Stimulated activated naive B cell treated with anti-CD40 and anti-IgM and Interleukin-4, amounts not matched to agents 10 μg/mL and 1 μg/mL and 100 μg/mL, for 72 hours (primary cell): ENCODE measurements around the gene MSI2.
A peak's percentile ranks its signal among the peaks of the same experiment; 100 is the strongest.

ENCODE experiments used
- ATAC-seq, 2 donors: fragments of 150-1000 bp; cut with Tn5 transposase; replicated peaks; 2 replicates each; pipeline ENCODE4 v1.10.0; 2021; ENCODE audit warnings: moderate library complexity in 1 of 2
- DNase-seq: peaks from one replicate; pipeline ENCODE4 v3.0.0; 2021
- H3K27ac Mint-ChIP-seq: one replicate; pipeline ENCODE4 v1.8.0; 2022; ENCODE audit warnings: mild to moderate bottlenecking, mixed read lengths
- H3K27me3 Mint-ChIP-seq, 2 donors: one replicate each; pipeline ENCODE4 v1.8.0; 2022; ENCODE audit warnings: mixed read lengths in 2 of 2
- H3K36me3 Mint-ChIP-seq, 2 donors: one replicate each; pipeline ENCODE4 v1.8.0; 2022; ENCODE audit warnings: mixed read lengths in 2 of 2, mild to moderate bottlenecking in 1 of 2
- H3K4me1 Mint-ChIP-seq, 2 donors: one replicate each; pipeline ENCODE4 v1.8.0; 2022; ENCODE audit warnings: mixed read lengths in 2 of 2, mild to moderate bottlenecking in 1 of 2
- H3K4me3 Mint-ChIP-seq, 2 donors: one replicate each; pipeline ENCODE4 v1.8.0; 2022; ENCODE audit warnings: mild to moderate bottlenecking in 2 of 2, mixed read lengths in 2 of 2, moderate library complexity in 1 of 2
- H3K9me3 Mint-ChIP-seq, 2 donors: one replicate each; pipeline ENCODE4 v1.8.0; 2022; ENCODE audit warnings: mixed read lengths in 2 of 2, mild to moderate bottlenecking in 1 of 2

The MSI2 gene

DNA sequence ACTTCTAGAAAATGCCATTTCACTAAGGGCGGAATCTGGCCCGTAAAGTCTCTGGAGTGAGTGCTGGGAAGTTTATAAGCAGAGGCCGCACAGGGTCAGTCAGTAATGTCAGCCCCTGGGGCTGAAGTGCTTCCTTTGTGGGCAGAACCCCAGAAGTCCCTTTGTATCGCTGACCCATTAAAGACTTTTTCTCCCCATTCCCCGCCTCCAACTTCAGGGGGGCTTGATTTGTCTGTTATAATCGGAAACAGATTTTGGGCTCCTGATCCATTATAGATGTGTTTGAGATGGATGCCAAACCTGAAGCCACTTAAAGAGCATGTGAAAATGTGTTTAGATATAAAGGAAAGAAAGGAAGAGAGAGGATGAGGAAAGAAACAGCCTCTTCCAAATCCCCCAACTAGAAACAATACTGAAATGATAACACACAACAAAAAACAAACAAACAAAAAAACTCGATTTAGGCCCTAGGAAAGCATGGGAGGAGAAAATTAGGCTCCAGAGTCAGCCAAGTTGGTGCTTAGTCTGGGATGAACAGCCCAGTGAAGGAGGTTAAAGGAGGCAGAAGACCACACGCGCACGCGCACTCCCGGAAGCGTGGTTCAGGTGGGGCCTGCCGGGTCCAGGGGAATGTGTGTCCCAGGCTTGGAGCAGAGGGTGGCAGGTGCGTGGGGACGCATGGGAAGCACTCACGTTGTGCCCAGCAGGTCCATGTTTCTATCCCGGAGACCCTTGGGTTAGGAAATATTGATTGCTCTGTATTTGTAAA is 27.1 kb downstream of the MSI2 start:
- Mint-ChIP-seq H3K9me3 (no peaks in the 10 kb centered on the region), H3K4me1 (peaks cover 50 to 76% of the 10 kb centered on the region in 2 donors), H3K27ac (peak overlapping the region; percentile 60), H3K27me3 (no peaks in the 10 kb centered on the region), H3K4me3 (no peak overlapping the region), H3K36me3 (peaks cover 33 to 53% of the 10 kb centered on the region in 2 donors)
- DNase-seq (no peak), ATAC-seq (no peak)

DNA sequence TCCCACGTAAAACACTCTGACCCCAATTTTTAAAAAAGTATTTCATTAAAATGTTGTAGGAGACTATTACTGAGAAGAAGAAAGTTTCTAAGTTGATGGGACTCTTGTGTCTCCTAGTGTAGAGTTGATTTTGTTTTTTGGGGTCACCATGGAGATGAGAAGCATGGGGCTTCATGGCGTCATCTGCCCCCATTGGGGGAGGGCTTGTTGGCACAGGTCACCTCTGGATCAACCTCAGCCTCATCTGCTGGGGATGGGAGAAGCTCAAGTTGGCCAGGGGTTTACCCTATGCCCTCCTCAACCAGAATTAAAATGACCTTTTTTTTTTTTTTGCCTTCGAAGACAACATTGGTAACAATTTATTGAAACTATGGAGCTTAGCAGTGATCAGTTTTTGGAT is 28.3 kb downstream of the MSI2 start:
- Mint-ChIP-seq H3K27ac (peak overlapping the region; percentile 91), H3K27me3 (no peaks in the 10 kb centered on the region), H3K4me1 (peaks cover 53 to 79% of the 10 kb centered on the region in 2 donors), H3K36me3 (peaks cover 26 to 46% of the 10 kb centered on the region in 2 donors), H3K9me3 (no peaks in the 10 kb centered on the region), H3K4me3 (peak overlapping the region; percentile 77 to 78)
- ATAC-seq (peak; percentile 16 to 37), DNase-seq (no peak)

DNA sequence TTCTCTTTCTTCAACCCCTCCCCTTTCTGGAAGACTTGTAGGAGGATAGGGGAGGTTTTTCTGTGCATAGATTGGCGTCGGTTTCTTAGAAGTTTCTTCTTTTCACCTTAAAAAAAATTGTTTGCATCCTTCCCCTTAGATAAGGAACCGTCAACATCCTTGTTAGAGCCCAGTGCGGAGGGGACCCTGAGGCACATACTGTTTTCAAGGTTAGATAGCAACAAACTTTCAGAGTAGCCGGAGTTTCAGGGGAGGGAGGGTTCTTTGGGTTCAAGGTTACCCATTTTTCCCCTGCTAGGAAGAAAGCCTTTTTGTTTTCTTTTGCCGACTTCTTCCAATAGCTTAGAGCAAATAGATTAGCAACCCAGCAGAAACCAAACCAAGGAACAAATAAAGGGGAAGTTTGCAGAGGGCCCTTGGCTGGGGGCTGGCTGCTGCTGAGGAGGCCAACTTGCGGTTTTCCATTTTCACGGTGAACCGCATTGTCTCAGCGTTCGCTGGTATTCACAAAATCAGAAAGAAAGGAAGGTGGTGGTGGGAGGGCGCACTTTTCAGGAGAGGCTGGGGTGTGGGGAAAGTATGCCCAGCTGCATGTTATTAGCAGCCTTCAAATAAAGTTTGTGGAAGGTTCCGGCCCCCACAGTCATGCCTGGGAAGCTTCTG is 28.8 kb downstream of the MSI2 start:
- H3K36me3 Mint-ChIP-seq, result peaks cover 23 to 44% of the 10 kb centered on the region in 2 donors
- DNase-seq (peak; percentile 49), ATAC-seq (peak; percentile 85 to 89)
- H3K27ac Mint-ChIP-seq, result peak overlapping the region; percentile 91
- H3K9me3 Mint-ChIP-seq, result no peaks in the 10 kb centered on the region
- no peaks in the 10 kb centered on the region for H3K27me3 Mint-ChIP-seq
- peaks cover 52 to 84% of the 10 kb centered on the region in 2 donors for H3K4me1 Mint-ChIP-seq
- peak overlapping the region; percentile 77 to 78 for H3K4me3 Mint-ChIP-seq

DNA sequence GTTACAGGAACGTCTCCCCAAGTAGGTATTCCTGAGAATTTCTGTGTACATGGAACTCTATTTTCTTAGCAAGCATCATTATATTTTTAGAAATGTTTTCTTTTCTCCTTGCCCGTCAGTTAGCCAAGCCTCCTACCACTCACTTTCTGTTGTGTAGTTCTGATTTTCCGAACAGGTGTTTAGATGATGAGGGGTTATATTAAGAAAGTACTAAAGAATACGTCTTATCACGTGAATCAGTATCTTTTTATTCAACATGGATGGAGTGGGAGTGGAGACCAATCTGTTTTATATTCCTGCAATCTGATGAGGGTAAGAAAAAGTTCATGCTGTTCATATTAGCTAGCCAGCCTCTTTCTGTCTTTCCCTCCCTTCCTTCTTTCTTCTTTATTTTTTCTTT is 29.4 kb downstream of the MSI2 start:
- H3K36me3 Mint-ChIP-seq, result peaks cover 21 to 40% of the 10 kb centered on the region in 2 donors
- peak; percentile 23 to 24 for ATAC-seq
- no peaks in the 10 kb centered on the region for H3K9me3 Mint-ChIP-seq
- DNase-seq, result no peak
- peaks cover 50 to 84% of the 10 kb centered on the region in 2 donors for H3K4me1 Mint-ChIP-seq
- peak overlapping the region; percentile 91 for H3K27ac Mint-ChIP-seq
- peak overlapping the region; percentile 77 to 78 for H3K4me3 Mint-ChIP-seq
- no peaks in the 10 kb centered on the region for H3K27me3 Mint-ChIP-seq

DNA sequence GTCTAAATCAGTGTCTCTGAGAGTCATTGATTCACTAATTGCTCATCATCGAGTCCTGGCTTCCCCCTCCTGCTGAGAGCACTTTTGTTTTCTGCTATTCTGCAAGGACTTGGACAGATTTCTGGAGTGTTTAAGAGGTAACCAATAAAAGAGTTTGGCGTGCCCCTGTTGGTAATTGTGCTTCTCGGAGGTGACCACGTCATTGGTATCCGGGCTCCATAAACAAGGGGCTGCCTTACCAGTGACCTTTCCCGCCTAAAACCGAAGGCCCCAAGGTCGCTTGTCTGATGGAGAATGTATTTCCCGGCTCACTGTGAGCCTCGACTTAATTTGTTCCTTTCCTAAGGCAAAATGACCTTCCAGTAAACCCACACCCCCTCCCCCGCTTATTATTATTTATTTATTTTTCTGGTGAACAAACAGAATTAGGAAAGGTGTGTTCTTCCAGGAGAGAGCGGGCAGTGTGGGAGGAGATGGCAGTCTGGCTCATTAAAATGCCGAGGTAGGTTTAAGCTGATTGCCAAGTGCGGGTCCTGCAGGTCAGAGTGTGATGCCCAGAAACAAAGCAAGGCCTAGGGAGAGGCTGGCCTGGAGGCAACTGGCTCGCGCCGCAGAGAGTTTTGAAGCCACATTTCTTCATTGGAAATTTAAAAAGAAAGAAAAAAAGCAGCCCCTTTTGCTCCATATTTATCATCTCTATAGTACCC is 30.2 kb downstream of the MSI2 start:
- Mint-ChIP-seq H3K27me3 (no peaks in the 10 kb centered on the region), H3K27ac (no peak overlapping the region), H3K36me3 (peaks cover 17 to 39% of the 10 kb centered on the region in 2 donors), H3K4me1 (peaks cover 48 to 75% of the 10 kb centered on the region in 2 donors), H3K9me3 (no peaks in the 10 kb centered on the region), H3K4me3 (peak overlapping the region in 1 of 2 donors; percentile 78)
- DNase-seq (no peak), ATAC-seq (no peak)

DNA sequence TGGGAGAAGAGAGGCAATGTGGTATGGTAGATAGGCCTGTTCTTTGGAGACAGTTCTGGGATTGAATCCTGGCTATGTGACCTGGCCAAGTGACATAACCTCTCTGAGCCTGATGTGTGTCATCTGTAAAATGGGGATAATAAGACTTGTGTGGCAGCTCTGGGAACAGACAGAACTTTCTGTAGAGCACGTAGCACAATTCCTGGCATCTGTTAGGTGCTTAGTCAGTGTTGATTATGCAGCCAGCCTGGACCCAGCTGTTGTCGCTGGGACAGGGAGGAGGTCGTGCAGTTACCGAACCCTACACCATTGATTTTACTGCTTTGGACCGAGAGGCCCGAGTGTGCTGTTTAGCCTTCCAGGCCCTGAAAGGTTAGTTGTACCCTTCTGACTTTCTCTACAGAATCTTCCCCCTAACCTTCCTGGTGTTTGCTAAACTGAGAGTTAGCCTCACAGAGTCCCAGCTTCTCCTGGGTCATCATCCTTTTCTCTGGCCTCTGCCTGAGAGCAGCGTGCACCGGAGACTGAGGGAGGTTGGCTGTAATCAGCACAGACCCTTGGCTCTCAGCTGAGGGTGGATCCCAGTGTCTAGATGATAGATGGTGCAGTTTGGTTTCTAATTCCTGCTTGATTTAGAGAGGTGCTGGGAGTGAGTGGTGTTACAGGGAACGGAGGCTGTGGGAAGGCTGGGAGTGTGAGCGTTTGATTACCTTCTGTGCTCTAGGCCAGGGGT is 31.9 kb downstream of the MSI2 start:
- no peaks in the 10 kb centered on the region for H3K9me3 Mint-ChIP-seq
- no peak overlapping the region for H3K27ac Mint-ChIP-seq
- H3K36me3 Mint-ChIP-seq, result peaks cover 25 to 47% of the 10 kb centered on the region in 2 donors
- no peak overlapping the region for H3K4me3 Mint-ChIP-seq
- DNase-seq (no peak), ATAC-seq (no peak)
- H3K4me1 Mint-ChIP-seq, result peaks cover 51 to 75% of the 10 kb centered on the region in 2 donors
- H3K27me3 Mint-ChIP-seq, result no peaks in the 10 kb centered on the region

DNA sequence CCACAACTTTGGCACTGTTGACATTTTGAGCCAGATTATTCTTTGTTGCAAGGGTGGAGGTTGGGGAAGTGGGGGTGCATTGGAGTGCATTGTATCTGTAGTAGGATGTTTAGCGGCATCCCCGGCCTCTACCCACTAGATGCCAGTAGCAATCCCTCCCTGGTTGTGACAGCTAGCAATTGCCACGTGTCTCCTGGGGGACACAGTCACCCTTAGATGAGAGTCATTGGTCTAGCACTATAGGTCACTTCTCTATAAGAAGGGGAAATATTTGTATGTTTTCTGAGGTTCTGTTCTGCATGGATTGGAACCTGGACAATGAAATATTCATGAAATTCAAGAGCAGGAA is 32.4 kb downstream of the MSI2 start:
- DNase-seq (no peak), ATAC-seq (peak; percentile 67 to 72)
- Mint-ChIP-seq H3K4me1 (peaks cover 52 to 70% of the 10 kb centered on the region in 2 donors), H3K9me3 (no peaks in the 10 kb centered on the region), H3K27ac (no peak overlapping the region), H3K27me3 (no peaks in the 10 kb centered on the region), H3K36me3 (peaks cover 23 to 45% of the 10 kb centered on the region in 2 donors), H3K4me3 (no peak overlapping the region)

DNA sequence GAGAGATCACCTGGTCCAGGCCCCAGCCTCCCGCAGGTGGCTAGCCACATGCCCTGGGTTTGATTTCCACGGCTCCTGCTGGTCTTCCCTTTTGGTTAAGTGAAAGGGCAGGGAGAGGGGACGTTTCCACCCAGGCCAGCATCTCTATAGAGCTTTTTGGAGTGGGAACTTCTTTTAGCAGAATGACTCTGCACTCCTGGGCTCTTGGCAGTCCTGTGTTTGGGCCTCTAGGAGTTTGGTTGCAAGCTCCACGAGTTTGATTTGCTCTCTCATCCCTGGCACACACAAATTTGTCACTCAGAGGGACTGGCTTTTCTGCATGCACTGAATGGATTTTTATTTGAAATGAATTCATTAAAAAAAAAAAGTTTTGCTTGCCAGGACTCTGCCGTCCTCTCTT is 32.8 kb downstream of the MSI2 start:
- DNase-seq (no peak), ATAC-seq (no peak)
- Mint-ChIP-seq H3K4me3 (no peak overlapping the region), H3K9me3 (no peaks in the 10 kb centered on the region), H3K4me1 (peaks cover 54 to 70% of the 10 kb centered on the region in 2 donors), H3K27me3 (no peaks in the 10 kb centered on the region), H3K27ac (no peak overlapping the region), H3K36me3 (peaks cover 26 to 48% of the 10 kb centered on the region in 2 donors)

DNA sequence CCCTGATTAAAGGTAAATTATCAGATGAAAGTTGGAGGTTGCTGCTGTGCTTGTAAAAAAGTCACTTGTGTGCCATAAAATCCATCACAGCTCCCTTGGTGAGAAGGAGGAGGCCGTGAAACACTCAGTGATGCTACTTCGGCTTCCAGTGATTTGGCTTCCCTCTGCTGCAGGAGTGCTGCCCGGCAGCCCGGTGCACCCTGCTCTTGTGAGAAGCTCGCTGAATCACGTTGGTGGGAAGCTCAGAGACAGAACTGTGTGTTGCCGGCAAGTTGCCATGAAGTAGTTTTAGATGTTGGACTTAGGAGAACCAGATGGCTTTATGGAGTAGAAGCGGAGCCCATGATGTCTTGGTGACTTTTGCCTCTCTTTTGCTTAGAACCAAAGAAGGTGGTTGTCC is 33.3 kb downstream of the MSI2 start:
- H3K4me3 Mint-ChIP-seq, result no peak overlapping the region
- no peak for ATAC-seq
- peaks cover 55 to 70% of the 10 kb centered on the region in 2 donors for H3K4me1 Mint-ChIP-seq
- peaks cover 30 to 53% of the 10 kb centered on the region in 2 donors for H3K36me3 Mint-ChIP-seq
- no peak for DNase-seq
- H3K27ac Mint-ChIP-seq, result no peak overlapping the region
- H3K9me3 Mint-ChIP-seq, result no peaks in the 10 kb centered on the region
- no peaks in the 10 kb centered on the region for H3K27me3 Mint-ChIP-seq

DNA sequence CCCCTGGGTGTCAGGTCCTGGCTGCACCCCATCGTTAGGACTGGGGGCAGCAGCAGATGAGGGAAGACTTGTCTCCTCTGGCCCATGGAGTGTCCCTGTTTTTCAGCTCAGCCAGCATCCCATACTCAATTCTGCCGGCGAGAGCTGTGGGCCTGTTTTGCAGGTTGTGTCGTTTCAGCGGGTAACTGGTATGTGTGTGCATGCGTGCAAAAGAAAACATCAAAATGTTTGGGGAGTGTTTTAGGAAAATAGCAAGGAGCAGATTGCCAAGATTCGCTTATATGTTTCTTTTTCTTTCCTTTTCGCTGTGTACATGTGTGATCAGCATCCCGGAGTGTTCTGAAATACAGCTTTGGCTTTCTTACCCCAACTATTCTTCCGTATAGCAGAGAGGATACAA is 34.7 kb downstream of the MSI2 start:
- peaks cover 34 to 64% of the 10 kb centered on the region in 2 donors for H3K36me3 Mint-ChIP-seq
- H3K9me3 Mint-ChIP-seq, result no peaks in the 10 kb centered on the region
- peak overlapping the region; percentile 57 for H3K27ac Mint-ChIP-seq
- H3K27me3 Mint-ChIP-seq, result no peaks in the 10 kb centered on the region
- H3K4me3 Mint-ChIP-seq, result no peak overlapping the region
- peaks cover 48 to 68% of the 10 kb centered on the region in 2 donors for H3K4me1 Mint-ChIP-seq
- DNase-seq, result no peak
- no peak for ATAC-seq

DNA sequence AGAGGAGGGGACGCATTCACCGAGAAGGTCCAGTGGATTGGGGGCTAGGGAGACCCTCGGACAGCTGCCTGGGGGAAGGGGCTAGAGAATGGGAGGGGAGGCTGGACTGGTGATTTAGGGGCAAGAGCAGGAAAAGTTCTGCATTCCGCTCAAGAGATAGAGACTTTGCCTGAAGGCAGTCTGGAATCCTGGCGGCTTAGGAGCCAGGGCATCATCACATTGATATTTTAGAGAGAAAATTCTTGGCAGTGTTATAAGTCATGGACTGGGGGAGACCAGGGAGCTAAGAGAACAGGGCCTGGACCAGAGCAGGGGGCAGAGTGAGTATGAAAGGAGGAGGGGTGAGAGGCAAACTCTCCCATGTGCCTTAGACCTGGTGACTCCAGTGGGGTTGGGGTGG is 35.8 kb downstream of the MSI2 start:
- H3K4me3 Mint-ChIP-seq, result no peak overlapping the region
- H3K9me3 Mint-ChIP-seq, result no peaks in the 10 kb centered on the region
- no peak for DNase-seq
- peaks cover 44 to 57% of the 10 kb centered on the region in 2 donors for H3K4me1 Mint-ChIP-seq
- ATAC-seq, result no peak
- H3K27ac Mint-ChIP-seq, result no peak overlapping the region
- H3K36me3 Mint-ChIP-seq, result peaks cover 31 to 69% of the 10 kb centered on the region in 2 donors
- H3K27me3 Mint-ChIP-seq, result no peaks in the 10 kb centered on the region

DNA sequence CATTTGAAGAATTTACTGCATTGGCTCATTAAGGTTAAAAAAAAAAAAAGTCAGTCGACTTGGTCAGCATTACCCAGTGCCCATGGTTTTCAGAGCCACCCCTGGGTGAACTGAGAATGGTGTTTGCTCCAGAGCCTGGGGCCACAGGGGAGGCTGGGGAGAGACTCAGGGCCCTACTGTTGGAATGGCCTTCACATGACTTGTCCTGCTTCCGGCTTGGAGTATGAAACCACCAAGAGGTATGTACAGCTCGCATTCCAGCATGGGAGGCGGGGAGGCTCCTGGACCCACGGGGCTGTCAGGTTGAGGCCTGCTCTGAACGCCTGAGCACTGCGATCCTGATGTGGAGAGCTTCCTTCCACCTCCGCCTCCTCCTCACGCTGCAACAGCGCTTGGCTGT is 36.8 kb downstream of the MSI2 start:
- H3K36me3 Mint-ChIP-seq, result peaks cover 37 to 68% of the 10 kb centered on the region in 2 donors
- no peak for ATAC-seq
- H3K4me1 Mint-ChIP-seq, result peaks cover 35 to 47% of the 10 kb centered on the region in 2 donors

DNA sequence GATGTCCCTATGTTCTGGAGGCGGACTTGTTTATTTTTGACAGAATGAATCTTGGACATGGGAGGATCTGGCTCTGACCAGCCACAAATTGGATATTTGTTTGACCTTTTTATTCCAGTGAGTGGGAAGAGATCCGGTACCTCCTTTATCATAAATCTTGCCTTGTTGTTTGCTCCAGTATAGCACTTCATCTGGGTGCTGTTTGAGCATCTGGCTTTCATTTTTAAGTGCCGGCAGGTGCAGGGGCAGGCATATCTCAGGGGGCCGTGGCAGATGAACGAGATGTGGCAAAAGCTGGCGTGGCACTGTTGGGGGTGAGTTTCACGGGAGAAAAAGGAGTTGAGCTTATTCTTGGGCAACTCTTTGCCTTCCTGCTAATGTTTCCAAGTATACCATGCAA is 37.8 kb downstream of the MSI2 start:
- H3K9me3 Mint-ChIP-seq, result peaks cover 5 to 6% of the 10 kb centered on the region in 2 donors
- H3K27me3 Mint-ChIP-seq, result no peaks in the 10 kb centered on the region
- H3K4me3 Mint-ChIP-seq, result no peak overlapping the region
- peaks cover 48 to 78% of the 10 kb centered on the region in 2 donors for H3K36me3 Mint-ChIP-seq
- DNase-seq (no peak), ATAC-seq (no peak)
- peaks cover 28 to 37% of the 10 kb centered on the region in 2 donors for H3K4me1 Mint-ChIP-seq
- H3K27ac Mint-ChIP-seq, result no peak overlapping the region

More for the DNA sequence above, 36.8 kb downstream of the MSI2 start:
- no peak overlapping the region for H3K27ac Mint-ChIP-seq
- H3K4me3 Mint-ChIP-seq, result no peak overlapping the region
- H3K9me3 Mint-ChIP-seq, result peaks cover 4 to 5% of the 10 kb centered on the region in 2 donors
- no peaks in the 10 kb centered on the region for H3K27me3 Mint-ChIP-seq
- no peak for DNase-seq
